ENCODE data around the gene SPDYC.

Gene SPDYC, protein sequence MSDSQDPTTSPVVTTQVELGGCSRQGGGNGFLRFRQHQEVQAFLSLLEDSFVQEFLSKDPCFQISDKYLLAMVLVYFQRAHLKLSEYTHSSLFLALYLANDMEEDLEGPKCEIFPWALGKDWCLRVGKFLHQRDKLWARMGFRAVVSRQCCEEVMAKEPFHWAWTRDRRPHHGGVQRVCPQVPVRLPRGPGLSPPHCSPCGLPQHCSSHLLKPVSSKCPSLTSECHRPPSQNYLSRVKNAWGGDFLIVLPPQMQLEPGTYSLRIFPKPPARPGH

GRCh38 chr11:65170058-65170534, at the start of gene SPDYC:
TSS of gene SPDYC (plus strand) at chr11:65170233. CDS start at chr11:65171358, 1,125 bp downstream.
- DNase-seq: no peak

DNA sequence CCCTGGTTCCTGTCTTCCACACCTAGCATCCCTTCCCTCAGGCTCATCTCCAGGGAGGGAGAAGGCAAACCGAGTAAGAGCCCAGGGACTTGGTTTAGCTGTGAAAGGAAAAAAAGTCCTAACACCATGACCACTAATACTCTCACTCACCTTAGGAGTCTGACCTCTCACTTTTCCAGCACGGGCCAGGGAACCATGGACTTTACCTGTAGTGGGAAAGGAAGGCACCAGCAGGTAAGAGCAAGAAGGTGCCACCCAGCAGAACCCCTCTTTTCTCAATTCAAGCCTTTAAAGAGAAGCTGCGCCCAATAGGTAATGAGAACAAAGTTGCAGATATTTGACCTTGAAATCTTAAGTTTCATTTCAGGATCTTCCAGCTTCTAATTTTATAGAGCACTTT, 49.2 kb upstream of the SPDYC start:
- DNase-seq: no peak

- peak; percentile 50 for DNase-seq
Measured at GRCh38 chr11:65121447-65121864, 48.6 kb upstream of the SPDYC start.

DNA sequence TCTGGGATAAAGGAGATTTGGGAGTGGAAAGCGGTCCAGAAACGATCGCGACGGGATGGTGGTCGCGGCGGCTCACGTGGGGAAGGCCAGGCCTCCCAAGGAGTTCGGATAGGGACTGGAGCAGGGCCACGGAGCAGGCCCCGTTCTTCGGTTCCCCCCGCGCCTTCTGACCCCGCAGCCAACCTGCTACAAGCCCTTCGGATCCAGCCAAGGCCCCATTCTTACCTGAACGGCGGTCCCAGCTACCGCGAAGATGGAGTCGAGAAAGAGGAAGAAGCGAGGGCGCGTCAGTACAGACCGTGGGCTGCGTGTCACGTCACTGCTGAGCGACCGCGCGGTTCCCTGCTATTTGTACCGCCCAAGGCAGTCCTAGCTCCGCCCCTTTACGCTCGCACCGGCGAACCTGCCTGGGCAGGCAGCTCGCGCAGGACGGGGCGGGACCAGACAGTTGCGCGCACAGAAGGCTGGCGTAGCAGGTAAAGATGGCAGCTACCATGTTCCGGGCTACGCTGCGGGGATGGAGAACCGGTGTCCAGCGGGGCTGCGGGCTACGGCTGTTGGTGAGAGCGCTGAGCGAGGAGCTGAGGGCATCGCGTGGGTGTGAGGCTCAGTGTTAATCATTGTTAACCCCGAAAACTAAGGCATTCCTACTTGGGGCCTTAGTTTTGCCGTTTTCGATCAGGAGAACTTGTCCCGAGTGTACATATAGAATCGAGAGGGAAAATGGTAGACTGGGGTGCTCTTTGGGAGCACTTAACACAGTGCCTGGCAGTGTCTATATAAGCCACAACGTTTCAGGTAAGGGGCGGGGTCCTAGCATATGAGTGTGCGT, 48.0 kb upstream of the SPDYC start, which contains the start of the genes FAU and MRPL49:
TSS of gene FAU (minus strand) at position 270 of the 832 bp plus-strand sequence. CDS start 321 bp downstream, outside the sequence.
TSS of gene MRPL49 (plus strand) at position 457 of the 832 bp plus-strand sequence. CDS start at position 483, 26 bp downstream.
- peak; percentile 99 for DNase-seq

- DNase-seq: no peak
Measured at GRCh38 chr11:65124480-65125196, 45.4 kb upstream of the SPDYC start.

- DNase-seq: no peak
Measured at GRCh38 chr11:65125197-65126056, 44.6 kb upstream of the SPDYC start.

- no peak for DNase-seq
Measured at GRCh38 chr11:65126624-65127274, 43.3 kb upstream of the SPDYC start.

- DNase-seq: no peak
Measured at GRCh38 chr11:65127473-65128181, 42.4 kb upstream of the SPDYC start.

- no peak for DNase-seq
Measured at GRCh38 chr11:65128182-65129145, 41.6 kb upstream of the SPDYC start.

GRCh38 chr11:65129649-65130441, 40.2 kb upstream of the SPDYC start:
- no peak for DNase-seq

DNA sequence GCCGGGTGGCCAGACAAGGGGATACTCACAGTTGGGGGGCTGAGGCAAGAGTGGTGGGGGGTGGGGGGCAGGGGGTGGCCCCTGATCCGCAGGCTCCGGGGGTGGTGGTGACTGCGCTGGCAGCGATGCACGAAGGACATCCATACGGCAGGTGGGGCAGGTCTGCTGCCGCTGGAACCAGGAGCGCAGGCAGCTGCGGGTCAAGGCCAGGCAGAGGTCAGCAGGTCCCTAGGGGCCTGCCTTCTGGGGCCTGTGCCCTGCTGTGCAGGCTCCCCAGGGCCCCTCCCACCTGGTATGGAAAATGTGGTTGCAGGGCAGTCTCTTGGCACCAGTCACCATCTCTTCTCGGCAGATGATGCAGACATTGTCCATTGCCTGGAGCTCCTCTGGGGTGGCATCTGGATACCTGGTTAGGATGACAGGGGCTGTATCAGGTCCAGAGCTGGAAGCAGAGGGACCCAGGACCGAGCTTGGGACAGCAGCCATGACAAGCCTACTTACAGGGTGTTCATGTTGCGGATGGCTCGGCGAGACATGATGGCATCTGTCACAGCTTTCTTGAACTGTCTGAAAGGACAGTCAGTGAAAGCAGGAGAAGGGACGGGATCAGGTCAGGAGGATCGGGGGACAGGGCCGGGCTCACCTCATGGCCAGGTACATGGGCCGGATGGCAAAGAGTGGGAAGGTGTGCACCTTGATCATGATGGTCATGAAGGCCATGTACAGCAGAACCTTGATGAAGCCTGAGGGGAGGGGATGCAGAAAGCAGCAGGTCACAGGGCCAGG, 39.2 kb upstream of the SPDYC start:
- DNase-seq: no peak

DNA sequence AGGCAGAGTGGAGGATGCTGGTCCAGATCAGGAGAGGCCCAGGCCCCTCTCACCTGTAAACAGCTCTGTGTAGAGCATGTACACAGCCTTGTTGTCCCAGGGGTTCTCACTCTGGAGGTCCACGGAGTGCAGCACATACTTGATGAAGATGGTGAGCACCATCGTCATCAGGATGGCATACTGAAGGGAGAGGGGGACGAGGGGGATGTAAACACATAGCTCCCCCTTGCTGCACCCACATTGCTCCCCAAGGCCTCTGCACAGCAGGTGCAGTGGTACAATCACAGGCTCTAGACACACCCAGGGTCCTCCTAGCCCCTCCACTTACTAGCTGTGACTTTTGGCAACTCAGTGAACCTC, 38.6 kb upstream of the SPDYC start:
- no peak for DNase-seq

GRCh38 chr11:65131895-65132237, 38.2 kb upstream of the SPDYC start:
- no peak for DNase-seq

DNA sequence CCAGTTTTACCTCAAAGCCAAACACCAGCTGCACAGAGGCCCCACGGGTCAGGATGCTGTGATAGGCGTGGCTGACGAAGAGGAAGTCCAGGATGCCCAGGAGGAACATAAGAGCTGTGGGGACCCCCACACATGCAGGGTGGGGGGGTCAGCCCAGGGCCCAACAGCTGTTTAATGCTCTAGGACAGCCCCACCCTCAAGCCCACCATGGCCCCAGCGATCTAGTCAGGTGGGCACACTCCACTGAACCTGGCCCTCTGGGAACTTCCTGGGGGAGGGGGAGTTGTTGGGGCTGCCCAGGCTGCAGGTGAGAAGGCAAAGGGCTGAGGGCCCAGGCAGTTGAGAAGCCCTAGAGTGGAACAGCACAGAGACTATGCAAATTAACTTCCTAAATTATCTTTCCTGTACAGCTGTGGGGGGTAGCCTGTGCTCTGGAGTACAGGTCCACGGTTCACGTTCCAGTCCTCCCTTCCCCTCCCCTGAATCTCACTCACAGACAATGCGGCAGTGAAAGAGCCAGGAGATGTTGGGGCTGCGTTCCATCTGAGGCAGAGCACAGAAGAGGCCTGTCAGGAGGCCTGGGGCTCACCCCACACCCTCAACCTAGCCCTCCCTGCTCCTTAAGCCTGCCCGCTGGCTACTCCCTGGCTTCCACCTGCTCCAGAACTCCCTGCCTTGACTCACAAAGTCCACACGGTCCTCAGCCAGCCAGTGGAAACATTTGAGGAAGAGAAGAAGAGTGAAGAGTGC, 37.6 kb upstream of the SPDYC start:
- DNase-seq: no peak

DNA sequence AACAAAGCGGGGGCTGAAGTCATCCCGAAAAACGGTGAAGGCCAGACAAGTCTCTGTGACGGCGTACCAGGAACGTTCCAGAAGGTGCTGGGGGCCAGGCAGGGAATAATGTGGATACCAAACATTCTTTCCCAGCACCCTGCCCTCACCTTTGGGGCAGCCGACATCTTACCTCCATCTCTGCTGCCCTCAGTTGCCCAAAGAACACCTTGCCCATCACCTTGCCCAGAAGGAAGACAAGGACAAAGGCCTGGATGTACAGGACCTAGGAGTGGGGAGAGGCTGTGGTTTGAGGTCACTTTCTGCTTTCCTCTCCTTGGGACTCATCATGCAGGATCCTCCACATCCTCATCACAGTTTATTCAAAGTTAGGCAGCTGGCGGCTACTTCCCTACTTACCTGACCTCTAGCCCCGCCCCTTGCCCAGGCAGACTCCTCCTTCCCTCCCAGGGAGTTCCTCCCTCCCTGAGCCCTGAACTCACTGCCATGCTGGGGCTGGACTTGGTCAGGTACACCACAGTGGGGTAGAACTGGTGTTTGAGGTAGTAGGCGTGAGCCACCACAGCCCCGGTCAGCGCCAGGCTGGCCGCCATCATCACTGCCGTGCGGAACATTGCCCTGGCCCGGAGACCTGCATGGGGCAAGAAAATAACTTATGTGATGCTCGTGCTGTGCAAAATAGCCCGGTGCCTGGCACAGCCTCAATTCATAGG, 36.9 kb upstream of the SPDYC start:
- peak; percentile 61 for DNase-seq

GRCh38 chr11:65133724-65134123, 36.3 kb upstream of the SPDYC start:
- no peak for DNase-seq

All from CD4-positive, alpha-beta T cell treated with Interleukin-10 for 1 hour (primary cell).